SK-N-MC (cell line): Measurements from ENCODE around the gene CWF19L2.

Experiments used
- EZH2 ChIP-seq: fragments of 200-600 bp; sonication (generic); IDR thresholded peaks from one replicate; pipeline ENCODE4 v1.6.1; 2017; ENCODE audit warnings: antibody characterized with exemption
- FOXP2 ChIP-seq: optimal IDR thresholded peaks from 2 replicates; pipeline ENCODE3; 2011; ENCODE audit warnings: mild to moderate bottlenecking, moderate library complexity; ENCODE audit not compliant: insufficient read depth; ENCODE audit errors: extremely low read length, control extremely low read depth
- POLR2AphosphoS5 ChIP-seq: IDR thresholded peaks from 2 replicates; pipeline ENCODE4 v1.6.1; 2012; ENCODE audit warnings: mild to moderate bottlenecking, low read depth, low read length, borderline replicate concordance

GRCh38 chr11:107501713-107502112, 44.1 kb upstream of the CWF19L2 start:
- no peak for TF ChIP-seq POLR2AphosphoS5
- no peak for TF ChIP-seq EZH2
- TF ChIP-seq FOXP2: no peak
